GM21360 (cell line): Measurements from ENCODE around the gene AMBRA1.

Experiments
- ATAC-seq: cut with Tn5 transposase; IDR thresholded peaks from one replicate; pipeline ENCODE4 v1.9.1; 2021; ENCODE audit warnings: mild to moderate bottlenecking, moderate library complexity; ENCODE audit not compliant: unreplicated experiment

AMBRA1 gene

GRCh38 chr11:46617134-46617971 lies 23.5 kb upstream of the AMBRA1 start, which contains the start of the genes ATG13 and HARBI1:
TSS of gene ATG13 (plus strand) at chr11:46617553. CDS start at chr11:46644292, 26,739 bp downstream.
TSS of gene HARBI1 (minus strand) at chr11:46617227. CDS start at chr11:46616237, 990 bp downstream.
- peak; percentile 93 for ATAC-seq

- ATAC-seq = no peak
Observed at GRCh38 chr11:46616551-46617133, 22.8 kb upstream of the AMBRA1 start.

GRCh38 chr11:46615756-46616155 lies 21.9 kb upstream of the AMBRA1 start:
- ATAC-seq = no peak

- ATAC-seq = no peak
Observed at GRCh38 chr11:46612326-46612725, 18.5 kb upstream of the AMBRA1 start.

GRCh38 chr11:46611526-46612304 lies 17.9 kb upstream of the AMBRA1 start:
- no peak for ATAC-seq

- no peak for ATAC-seq
Observed at GRCh38 chr11:46609386-46609785, 15.6 kb upstream of the AMBRA1 start.

- no peak for ATAC-seq
Observed at GRCh38 chr11:46607516-46607915, 13.7 kb upstream of the AMBRA1 start.

- ATAC-seq = no peak
Observed at GRCh38 chr11:46604796-46605195, 11.0 kb upstream of the AMBRA1 start.

GRCh38 chr11:46603704-46604308 lies 10.0 kb upstream of the AMBRA1 start:
- no peak for ATAC-seq

GRCh38 chr11:46601129-46601528 lies 7.3 kb upstream of the AMBRA1 start:
- ATAC-seq = no peak

- no peak for ATAC-seq
Observed at GRCh38 chr11:46600194-46600960, 6.6 kb upstream of the AMBRA1 start.

- no peak for ATAC-seq
Observed at GRCh38 chr11:46599340-46600193, 5.7 kb upstream of the AMBRA1 start.

- no peak for ATAC-seq
Observed at GRCh38 chr11:46597609-46598219, 3.9 kb upstream of the AMBRA1 start.

- no peak for ATAC-seq
Observed at GRCh38 chr11:46597155-46597554, 3.3 kb upstream of the AMBRA1 start.

GRCh38 chr11:46594785-46595184 lies 962 bp upstream of the AMBRA1 start:
- no peak for ATAC-seq

GRCh38 chr11:46594374-46594700 lies 514 bp upstream of the AMBRA1 start:
- no peak for ATAC-seq

- ATAC-seq = no peak
Observed at GRCh38 chr11:46590740-46591605, 2.9 kb downstream of the AMBRA1 start.

GRCh38 chr11:46588915-46589314 lies 4.9 kb downstream of the AMBRA1 start:
- no peak for ATAC-seq
